ENCODE data around the gene POC1B.

Gene POC1B

DNA sequence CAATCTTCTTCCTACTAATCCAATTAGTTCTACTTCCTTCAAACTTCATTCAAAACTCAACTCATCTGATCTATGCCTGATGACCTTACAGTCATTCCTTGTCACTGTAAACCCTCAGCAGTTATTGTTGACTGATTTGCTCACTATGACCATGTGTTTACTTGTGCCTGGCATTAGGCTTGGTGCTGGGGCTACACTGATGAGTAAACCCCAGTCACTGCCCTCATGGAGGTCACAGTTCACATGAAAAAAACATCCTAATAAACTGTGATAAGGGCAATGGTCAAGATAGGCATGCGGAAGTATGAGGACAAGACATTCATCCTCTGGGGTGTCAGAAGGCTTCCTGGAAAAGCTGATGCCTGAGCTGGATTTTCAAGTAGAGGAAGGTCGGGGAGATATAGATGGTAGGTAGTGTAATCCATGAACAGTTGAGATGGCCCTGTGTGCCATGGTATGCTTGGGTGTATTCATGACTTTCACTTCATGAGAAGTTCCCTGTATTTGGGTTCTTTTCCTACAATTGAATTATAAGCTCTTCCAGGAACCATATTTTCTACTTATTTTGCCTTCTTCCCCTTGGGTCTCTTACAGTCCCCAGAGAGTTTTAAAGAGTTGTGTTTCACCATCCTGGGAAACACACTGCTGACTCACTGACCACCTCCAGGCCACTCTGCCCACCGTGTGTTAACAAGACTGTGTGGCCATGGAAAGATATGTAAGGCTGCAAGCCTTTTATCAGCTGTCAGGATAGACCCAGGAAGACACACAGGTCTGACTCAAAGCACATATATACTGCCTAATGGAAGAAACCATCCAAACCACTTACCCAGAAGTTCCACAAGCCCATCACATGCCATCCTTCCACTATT lies 134.8 kb downstream of the POC1B start:
- H3K27ac Mint-ChIP-seq: peak overlapping the region; percentile 1
- no peak overlapping the region for H3K4me3 Mint-ChIP-seq
- H3K4me1 Mint-ChIP-seq (ENCODE audit: low read depth): peaks cover 26% of the 10 kb centered on the region
- peaks cover 9% of the 10 kb centered on the region for H3K36me3 Mint-ChIP-seq (ENCODE audit: low read depth)
- H3K27me3 Mint-ChIP-seq (ENCODE audit: low read depth): no peaks in the 10 kb centered on the region
- H3K9me3 Mint-ChIP-seq: no peaks in the 10 kb centered on the region

DNA sequence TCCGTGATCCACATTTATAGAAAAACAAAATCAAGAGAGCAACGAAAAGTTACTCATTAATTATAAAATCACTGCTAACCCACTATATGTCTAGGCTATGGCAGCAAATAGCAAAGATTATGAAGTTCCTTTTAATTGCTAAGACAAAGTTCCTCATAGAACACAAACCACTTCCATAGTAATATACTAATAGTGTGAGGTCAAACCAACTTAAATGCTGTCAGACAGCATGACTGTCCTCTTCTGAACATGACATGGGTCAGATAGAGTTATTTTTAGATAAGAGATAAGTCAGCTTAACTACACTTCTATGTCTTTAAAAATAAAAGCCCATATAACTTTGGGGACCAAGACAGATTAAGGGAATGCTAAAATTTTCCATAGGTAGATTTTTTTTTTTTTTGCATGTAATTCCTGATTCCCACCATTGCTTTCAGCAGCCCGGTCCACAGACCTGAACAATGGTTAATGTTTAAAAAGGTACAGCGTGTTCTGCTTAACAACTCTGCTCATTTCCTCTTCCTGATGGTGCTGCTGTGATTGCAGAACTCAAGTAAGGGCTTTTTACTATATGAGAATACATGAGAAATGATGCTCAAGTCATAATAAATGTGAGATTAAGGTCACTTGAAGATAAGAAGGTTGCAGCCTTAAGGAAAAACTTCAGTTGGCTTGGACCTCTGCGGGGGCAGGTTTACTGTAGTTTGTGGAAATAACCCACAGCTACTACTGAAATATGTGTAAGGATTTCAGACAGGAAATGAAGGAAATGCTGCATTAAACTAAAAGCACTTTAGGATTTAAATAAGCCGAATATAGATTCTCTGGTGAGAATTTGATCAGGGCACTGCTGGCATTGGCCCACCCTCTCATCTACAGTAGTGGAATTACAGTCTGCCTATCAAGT lies 135.8 kb downstream of the POC1B start:
- Mint-ChIP-seq H3K4me3 (no peak overlapping the region), H3K36me3 (ENCODE audit: low read depth) (peaks cover 6% of the 10 kb centered on the region), H3K9me3 (no peaks in the 10 kb centered on the region), H3K27ac (no peak overlapping the region), H3K4me1 (ENCODE audit: low read depth) (peaks cover 26% of the 10 kb centered on the region), H3K27me3 (ENCODE audit: low read depth) (no peaks in the 10 kb centered on the region)

DNA sequence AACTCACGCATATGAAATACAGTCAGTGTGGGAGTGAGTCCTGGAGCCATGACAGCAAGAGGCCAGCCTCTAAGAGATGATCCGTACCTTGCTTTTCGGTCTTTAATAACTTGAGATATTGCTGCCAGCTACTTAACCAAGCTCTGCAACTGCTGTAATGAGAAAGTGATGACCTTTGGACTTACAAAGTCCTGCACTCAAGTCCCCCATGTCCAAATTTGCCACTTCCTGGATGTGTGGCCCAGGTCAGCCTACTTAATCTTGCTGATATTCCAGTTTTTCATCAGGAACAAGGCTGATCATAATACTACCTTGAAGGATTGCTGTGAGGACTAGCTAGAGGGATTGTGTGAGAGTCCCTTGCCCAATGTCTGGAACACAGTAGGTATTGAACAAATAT lies 139.7 kb downstream of the POC1B start:
- Mint-ChIP-seq H3K27ac (no peak overlapping the region), H3K4me3 (no peak overlapping the region), H3K27me3 (ENCODE audit: low read depth) (no peaks in the 10 kb centered on the region), H3K4me1 (ENCODE audit: low read depth) (peaks cover 26% of the 10 kb centered on the region), H3K9me3 (no peaks in the 10 kb centered on the region), H3K36me3 (ENCODE audit: low read depth) (peaks cover 1% of the 10 kb centered on the region)

DNA sequence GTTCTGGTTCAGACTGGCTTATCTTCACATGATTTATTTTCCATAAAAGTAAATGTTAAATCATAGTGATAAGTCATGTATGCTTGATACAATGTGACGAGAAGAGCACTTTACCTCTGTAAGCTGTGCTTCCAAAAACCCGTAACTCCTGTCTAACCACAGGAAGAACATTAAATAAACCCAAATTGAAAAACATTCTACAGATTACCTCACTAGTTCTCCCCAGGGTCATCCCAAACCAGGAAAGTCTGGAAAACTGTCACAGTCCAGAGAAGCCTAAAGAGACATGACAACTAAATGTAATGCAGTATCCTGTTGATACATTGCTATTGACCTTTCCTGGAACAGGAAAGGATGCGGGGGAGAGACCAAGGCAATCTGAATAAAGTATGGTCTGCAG lies 141.0 kb downstream of the POC1B start:
- Mint-ChIP-seq H3K9me3 (no peaks in the 10 kb centered on the region), H3K36me3 (ENCODE audit: low read depth) (peaks cover 1% of the 10 kb centered on the region), H3K27me3 (ENCODE audit: low read depth) (no peaks in the 10 kb centered on the region), H3K27ac (no peak overlapping the region), H3K4me1 (ENCODE audit: low read depth) (peaks cover 16% of the 10 kb centered on the region), H3K4me3 (no peak overlapping the region)

DNA sequence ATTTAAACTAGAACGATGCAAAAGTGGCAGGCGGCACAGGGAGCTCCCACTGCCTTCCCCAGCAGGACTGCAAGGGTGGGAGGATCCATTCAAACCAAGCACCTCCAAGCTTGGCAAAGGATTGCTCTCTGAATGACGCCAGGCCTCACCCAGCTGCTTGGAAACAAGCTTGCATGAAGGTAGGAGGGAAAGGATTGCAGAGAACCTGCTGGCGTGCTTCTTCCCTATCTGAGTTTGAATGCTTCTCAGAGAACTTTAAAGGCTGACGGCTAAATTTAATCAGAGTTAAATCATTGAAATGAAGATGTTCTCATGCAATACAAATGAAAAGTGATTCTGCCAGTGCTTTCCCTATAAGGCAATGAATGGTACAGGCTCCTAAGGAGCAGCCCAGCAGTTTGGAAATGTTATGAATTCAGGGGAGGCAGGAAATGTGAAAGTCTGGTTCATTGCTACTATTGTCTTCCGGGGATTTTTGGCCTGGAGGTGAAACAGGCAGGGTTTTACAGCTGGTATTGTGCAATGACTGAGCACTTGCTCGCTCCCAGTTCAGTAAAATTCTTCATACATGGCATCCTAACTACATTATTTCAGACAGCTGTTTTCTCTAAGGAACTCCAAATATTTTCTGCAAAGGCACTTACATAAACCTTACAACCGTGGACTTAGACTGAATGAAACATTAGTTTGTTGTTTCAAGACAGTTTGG lies 141.6 kb downstream of the POC1B start:
- Mint-ChIP-seq H3K4me1 (ENCODE audit: low read depth) (peaks cover 13% of the 10 kb centered on the region), H3K9me3 (no peaks in the 10 kb centered on the region), H3K27ac (no peak overlapping the region), H3K4me3 (no peak overlapping the region), H3K36me3 (ENCODE audit: low read depth) (peaks cover 1% of the 10 kb centered on the region), H3K27me3 (ENCODE audit: low read depth) (no peaks in the 10 kb centered on the region)

DNA sequence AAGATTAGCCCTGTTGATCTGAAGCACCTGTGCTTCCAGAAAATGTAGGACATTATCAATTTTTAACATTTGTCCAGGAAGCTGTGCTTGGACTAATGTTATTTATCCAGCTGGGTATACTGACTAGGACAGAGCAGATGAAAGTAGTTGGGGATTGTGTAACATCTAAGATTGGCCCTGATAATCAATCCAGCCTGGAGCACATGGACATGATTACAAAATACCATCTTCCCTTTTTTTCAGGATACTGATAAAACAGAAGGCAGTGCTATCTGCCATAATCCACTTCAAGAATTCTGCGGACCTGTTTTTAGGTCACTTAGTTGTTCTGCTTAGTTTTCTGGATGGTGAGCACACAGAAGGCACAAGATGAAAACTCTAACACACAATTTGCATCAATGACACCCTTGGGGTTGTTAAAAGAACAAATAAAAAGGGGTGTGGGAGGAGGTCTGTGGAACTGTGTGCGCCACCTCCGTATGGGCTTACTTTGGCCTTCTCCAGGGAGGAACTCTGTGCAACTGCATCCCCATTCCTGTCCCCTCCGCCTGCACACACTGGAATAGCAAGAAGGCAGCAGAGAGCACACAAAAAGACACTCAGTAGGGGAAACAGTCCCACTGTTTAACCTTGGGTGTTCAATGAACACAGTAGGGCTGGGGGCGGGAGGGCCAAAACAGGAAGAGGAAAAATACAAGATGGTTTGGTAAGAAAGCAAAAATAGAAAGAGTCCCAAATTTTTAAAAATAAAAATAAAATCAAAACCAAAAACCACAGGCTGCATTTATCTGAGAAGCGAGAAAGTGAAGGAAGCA lies 142.4 kb downstream of the POC1B start:
- Mint-ChIP-seq H3K9me3 (no peaks in the 10 kb centered on the region), H3K4me3 (no peak overlapping the region), H3K4me1 (ENCODE audit: low read depth) (peaks cover 14% of the 10 kb centered on the region), H3K36me3 (ENCODE audit: low read depth) (peaks cover 1% of the 10 kb centered on the region), H3K27me3 (ENCODE audit: low read depth) (no peaks in the 10 kb centered on the region), H3K27ac (no peak overlapping the region)

DNA sequence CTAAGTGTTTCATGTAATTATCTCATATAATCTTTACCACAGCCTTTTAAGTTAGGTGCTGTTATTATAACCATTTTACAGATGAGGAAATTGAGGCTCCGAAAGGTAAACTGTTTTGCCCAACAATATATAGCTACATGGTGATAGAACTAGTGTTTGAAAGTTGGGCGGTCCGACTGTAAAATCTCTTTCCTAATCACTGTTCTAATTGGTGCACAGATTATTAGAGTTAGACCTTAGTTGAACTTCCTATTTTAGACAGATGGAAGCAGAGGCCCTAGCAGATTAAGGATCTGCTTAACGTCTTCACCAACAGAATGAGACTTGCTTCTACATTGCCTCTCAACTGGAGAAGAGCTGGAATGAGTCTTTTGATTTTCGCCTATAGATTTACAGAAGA lies 143.5 kb downstream of the POC1B start:
- H3K27ac Mint-ChIP-seq: no peak overlapping the region
- peaks cover 14% of the 10 kb centered on the region for H3K4me1 Mint-ChIP-seq (ENCODE audit: low read depth)
- H3K27me3 Mint-ChIP-seq (ENCODE audit: low read depth): peaks cover 5% of the 10 kb centered on the region
- H3K9me3 Mint-ChIP-seq: peaks cover 7% of the 10 kb centered on the region
- peaks cover 3% of the 10 kb centered on the region for H3K36me3 Mint-ChIP-seq (ENCODE audit: low read depth)
- no peak overlapping the region for H3K4me3 Mint-ChIP-seq

DNA sequence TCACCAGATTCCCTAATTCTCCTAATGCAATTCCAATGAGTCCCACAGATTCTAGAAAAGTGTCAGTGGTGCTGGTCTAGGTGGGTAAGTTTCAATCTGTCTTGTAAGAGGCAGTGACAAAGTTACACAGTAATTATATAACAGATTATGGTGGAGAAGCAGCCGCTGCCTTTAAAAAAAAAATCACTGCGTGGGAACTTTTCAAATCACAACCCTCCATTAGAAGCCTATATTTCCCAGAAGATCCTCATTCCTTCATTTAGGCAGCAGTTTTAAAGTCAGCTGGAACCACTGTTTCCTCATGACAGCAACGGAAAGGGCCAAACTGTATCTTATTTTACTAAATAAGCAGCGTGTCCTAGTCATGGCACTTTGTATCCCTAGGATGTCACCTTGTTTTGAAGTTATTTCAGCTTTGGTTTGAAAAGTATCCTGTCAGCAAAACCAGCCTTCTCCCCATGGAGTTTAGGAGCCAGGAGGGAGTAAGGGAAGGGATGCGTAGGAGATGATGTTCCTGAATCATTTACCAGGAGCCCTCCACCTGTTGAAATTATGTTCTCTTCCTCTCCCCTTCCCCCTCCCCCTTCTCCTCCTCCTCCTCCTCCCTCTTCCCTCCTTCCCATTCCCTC lies 145.9 kb downstream of the POC1B start:
- peaks cover 7% of the 10 kb centered on the region for H3K9me3 Mint-ChIP-seq
- no peak overlapping the region for H3K4me3 Mint-ChIP-seq
- H3K27me3 Mint-ChIP-seq (ENCODE audit: low read depth): peaks cover 5% of the 10 kb centered on the region
- H3K4me1 Mint-ChIP-seq (ENCODE audit: low read depth): peaks cover 31% of the 10 kb centered on the region
- no peak overlapping the region for H3K27ac Mint-ChIP-seq
- peaks cover 2% of the 10 kb centered on the region for H3K36me3 Mint-ChIP-seq (ENCODE audit: low read depth)

DNA sequence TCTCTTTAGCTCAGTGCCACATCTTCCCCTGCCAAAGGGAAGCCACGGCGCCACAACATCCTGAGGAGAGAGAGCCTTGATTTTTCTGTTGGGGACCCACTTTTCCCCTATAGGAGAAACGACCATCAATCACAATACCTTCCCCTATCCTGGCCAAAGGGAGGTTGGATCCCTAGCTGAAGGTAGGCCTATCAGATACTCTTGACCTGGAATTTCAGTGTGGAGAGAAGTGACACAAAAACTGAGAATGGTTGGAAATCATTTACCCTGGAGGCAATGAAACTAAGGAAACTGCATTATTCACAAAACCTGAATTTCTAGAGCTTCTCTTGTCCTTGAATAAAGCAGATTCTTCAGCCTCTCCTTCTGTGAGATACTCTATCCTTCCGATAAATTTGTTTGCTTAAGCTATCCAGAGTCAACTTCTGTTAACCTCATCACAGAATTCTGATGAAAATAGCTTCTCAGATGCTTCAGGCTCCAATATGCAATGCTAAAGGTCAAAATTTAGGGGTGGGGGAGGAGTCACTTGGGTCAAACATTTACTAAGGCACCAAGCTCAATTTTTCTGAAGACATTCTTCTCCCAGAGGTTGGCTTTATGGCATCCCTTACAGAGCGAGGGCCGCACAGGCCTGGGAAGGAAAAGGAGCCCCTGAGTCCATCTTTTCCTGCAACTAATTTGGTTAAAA lies 146.6 kb downstream of the POC1B start:
- peaks cover 26% of the 10 kb centered on the region for H3K4me1 Mint-ChIP-seq (ENCODE audit: low read depth)
- H3K4me3 Mint-ChIP-seq: no peak overlapping the region
- peaks cover 2% of the 10 kb centered on the region for H3K36me3 Mint-ChIP-seq (ENCODE audit: low read depth)
- H3K9me3 Mint-ChIP-seq: peaks cover 7% of the 10 kb centered on the region
- no peak overlapping the region for H3K27ac Mint-ChIP-seq
- H3K27me3 Mint-ChIP-seq (ENCODE audit: low read depth): peaks cover 5% of the 10 kb centered on the region

DNA sequence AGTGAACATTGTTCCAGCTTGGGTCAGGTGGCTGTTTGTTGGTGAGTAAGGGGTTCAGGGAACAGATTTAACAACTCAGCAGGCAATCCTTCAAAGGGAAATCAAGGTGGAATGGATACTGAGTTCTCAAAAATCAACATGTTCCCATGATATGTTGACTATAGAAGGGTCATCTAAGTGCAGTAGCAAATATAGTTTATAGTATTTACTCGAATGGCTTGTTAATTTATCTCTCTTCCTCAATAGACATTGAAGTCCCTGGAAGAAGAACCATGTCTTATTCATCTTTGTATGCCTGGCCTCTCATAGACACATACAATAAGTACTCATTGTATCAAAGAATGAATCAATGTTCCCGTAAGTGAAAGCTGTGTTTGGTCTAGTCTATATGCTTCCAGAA lies 149.0 kb downstream of the POC1B start:
- Mint-ChIP-seq H3K36me3 (ENCODE audit: low read depth) (peaks cover 2% of the 10 kb centered on the region), H3K9me3 (peaks cover 7% of the 10 kb centered on the region), H3K4me3 (no peak overlapping the region), H3K4me1 (ENCODE audit: low read depth) (peaks cover 26% of the 10 kb centered on the region), H3K27me3 (ENCODE audit: low read depth) (peaks cover 5% of the 10 kb centered on the region), H3K27ac (no peak overlapping the region)

DNA sequence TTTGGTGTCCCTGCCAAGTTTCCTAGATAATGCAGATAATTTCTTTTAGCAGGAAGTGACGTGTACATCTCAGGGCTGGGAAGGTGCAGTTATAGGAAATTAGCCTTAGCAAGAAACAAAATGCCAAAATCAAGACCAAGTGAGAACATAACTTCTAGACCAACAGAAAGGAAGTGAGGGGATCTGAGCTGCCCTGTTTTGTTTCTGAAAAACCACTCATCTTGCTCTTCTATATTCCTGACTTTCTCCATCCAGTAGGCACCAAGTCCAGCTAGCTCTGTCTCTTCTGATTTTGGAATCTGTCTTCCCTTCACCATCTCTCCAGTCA lies 149.7 kb downstream of the POC1B start:
- peak overlapping the region; percentile 64 for H3K27ac Mint-ChIP-seq
- peaks cover 2% of the 10 kb centered on the region for H3K36me3 Mint-ChIP-seq (ENCODE audit: low read depth)
- peaks cover 26% of the 10 kb centered on the region for H3K4me1 Mint-ChIP-seq (ENCODE audit: low read depth)
- H3K27me3 Mint-ChIP-seq (ENCODE audit: low read depth): peaks cover 5% of the 10 kb centered on the region
- peaks cover 7% of the 10 kb centered on the region for H3K9me3 Mint-ChIP-seq
- H3K4me3 Mint-ChIP-seq: peak overlapping the region; percentile 16

DNA sequence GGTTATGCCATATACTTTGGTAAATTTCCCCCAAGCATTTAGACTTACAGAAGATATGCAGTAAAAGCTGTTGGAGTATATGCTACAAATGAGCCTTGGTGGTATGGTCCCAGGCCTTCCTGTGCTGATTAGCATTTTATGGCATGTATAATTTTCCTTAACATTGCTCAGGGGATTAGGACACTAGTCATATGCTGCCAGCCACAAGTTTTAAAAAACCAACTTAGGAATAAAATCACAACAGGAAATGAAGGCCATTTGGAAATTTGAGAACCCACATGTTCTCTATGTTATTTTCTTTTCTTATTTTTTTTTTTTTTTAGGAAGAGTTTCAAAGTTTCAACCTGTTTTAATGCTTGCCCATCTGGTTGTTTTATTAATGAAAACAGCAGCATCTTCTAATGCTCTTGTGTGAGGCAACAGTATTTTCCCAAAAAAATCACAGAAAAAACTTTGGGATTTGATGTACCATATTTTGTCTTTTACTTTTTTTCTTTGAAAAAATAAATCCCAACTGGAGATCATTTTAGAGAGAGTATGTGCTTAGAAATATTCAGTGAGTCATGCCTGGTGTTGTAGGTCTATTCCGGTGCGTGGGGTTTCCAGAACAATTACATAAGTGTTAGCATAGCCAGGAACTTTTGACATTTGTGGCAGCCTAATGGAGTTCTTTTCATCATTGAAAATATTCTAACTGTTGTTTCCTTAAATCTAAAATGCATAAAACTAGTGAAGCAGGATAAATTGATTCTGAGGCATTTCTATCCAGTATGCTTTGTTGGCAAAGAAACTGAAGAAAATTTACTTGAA lies 151.9 kb downstream of the POC1B start:
- H3K36me3 Mint-ChIP-seq (ENCODE audit: low read depth): peaks cover 6% of the 10 kb centered on the region
- H3K9me3 Mint-ChIP-seq: peaks cover 7% of the 10 kb centered on the region
- H3K27me3 Mint-ChIP-seq (ENCODE audit: low read depth): peaks cover 5% of the 10 kb centered on the region
- H3K4me1 Mint-ChIP-seq (ENCODE audit: low read depth): peaks cover 34% of the 10 kb centered on the region
- no peak overlapping the region for H3K27ac Mint-ChIP-seq
- H3K4me3 Mint-ChIP-seq: no peak overlapping the region

All from T-helper 1 cell treated with Interleukin-12 subunit alpha and Interleukin-12 subunit beta and Interleukin-4 antibody, amounts not matched to agents 30 μg/mL and 1 μg/mL, for 36 hours (primary cell).